Activated naive CD4-positive, alpha-beta T cell (primary cell): ENCODE data around the gene PRSS50.

Source experiments
- DNase-seq, 4 experiments: peaks; one replicate each; lab custom pipeline; 2025; lab: John Stamatoyannopoulos, UW

PRSS50 gene

GRCh38 chr3:46692566-46692990 is 25.1 kb downstream of the PRSS50 start:
- no peak for DNase-seq

GRCh38 chr3:46690798-46691197 is 26.9 kb downstream of the PRSS50 start:
- DNase-seq: no peak

GRCh38 chr3:46685446-46685845 is 32.2 kb downstream of the PRSS50 start:
- DNase-seq: no peak

DNA sequence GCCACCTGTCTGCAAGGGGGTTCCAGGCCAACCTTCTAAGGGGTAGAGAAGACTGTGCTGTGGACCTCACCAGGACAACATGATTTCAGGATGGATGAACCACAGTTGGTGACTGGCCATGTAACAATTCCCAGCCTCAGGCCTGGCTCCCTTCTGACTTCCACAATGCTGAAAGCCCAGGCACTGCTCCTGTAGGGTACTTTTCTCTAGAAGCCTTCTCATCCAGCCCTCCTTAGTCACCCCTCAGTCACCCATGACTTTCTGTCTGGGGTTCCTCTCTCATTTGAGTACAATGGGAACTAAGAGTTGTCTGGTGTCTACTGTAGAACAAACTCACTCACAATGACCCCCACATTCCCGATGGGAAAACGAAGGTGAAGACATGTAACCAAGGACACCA is 32.8 kb downstream of the PRSS50 start:
- DNase-seq: no peak

GRCh38 chr3:46682974-46683373 is 34.7 kb downstream of the PRSS50 start:
- DNase-seq: no peak

- DNase-seq: no peak
These were observed 35.7 kb downstream of the PRSS50 start for GRCh38 chr3:46681856-46682540.

DNA sequence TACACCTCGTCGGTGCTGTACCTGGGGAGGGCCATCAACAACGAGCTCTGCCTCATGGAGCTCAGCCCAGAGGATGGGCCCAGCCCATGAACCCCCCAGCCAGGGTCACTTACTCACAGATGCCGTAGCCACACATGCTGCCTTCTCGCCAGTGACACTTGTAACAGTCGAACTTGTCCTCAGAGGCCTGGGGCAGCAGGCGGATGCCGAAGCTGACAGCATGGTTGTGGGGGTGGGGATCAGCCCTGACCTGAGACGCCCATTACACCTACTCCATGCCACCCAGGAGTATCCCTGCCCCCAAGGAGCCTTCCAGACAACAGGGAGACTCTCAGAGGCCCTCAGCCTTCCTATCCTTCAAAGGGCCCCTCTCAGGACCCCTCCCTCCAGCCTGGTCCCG is 36.3 kb downstream of the PRSS50 start:
- no peak for DNase-seq

GRCh38 chr3:46680298-46680826 is 37.3 kb downstream of the PRSS50 start:
- DNase-seq: no peak

GRCh38 chr3:46679681-46680080 is 38.0 kb downstream of the PRSS50 start:
- DNase-seq: no peak

- no peak for DNase-seq
These were observed 39.4 kb downstream of the PRSS50 start for GRCh38 chr3:46678280-46678679.

DNA sequence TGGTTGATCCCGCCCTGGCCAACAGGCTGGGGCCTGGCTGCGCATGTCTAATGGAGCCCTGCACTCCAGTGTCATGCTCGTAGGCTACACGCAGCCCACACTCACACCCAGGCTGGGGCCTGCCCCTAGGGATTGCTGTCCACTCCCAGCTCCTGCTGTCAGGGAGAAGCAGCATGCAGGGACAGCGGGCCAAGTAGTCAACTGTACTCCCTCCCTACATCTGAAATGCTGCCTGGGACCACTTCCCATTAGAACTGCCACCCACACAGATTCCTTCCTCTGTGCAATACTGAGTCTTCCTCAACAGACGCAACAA is 40.3 kb downstream of the PRSS50 start:
- no peak for DNase-seq

DNA sequence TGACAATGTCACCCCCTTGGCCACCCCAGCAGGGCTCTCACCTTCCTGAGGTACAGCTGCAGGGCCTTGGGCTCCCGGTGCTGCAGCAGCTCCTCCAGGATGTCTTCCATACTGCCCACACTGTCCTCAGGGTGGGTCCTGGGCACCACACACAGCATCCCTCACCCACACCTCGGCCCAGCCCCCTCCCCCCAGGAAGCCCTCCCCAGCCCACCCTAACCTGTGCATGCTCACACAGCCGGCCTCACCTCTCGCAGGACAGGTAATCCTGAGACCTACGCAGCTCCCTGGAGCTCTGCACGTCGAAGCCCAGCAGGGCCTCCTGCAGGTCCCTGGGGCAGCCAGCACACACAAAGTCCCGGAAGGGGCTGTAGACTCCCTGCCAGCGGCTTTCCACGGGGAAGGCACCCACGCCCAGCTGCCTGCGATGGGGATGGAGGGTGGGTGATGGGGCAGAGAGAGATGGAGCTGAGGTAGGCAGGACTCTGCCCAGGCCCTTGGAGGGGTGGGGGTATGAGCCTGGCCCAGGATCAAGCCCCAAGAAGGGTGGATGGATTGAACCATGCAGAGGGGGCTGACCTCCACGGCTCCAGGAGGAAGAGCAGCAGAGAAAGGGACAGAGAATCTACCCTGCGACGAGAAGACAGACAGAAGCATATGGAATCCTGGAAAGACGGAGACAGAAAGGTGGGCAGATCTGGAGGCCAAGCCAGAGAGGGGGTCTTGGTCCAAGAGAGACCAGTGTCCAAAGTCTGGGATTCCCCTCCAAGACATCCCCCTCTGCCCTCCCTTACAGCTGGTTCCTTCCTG is 40.9 kb downstream of the PRSS50 start:
- DNase-seq: no peak

DNA sequence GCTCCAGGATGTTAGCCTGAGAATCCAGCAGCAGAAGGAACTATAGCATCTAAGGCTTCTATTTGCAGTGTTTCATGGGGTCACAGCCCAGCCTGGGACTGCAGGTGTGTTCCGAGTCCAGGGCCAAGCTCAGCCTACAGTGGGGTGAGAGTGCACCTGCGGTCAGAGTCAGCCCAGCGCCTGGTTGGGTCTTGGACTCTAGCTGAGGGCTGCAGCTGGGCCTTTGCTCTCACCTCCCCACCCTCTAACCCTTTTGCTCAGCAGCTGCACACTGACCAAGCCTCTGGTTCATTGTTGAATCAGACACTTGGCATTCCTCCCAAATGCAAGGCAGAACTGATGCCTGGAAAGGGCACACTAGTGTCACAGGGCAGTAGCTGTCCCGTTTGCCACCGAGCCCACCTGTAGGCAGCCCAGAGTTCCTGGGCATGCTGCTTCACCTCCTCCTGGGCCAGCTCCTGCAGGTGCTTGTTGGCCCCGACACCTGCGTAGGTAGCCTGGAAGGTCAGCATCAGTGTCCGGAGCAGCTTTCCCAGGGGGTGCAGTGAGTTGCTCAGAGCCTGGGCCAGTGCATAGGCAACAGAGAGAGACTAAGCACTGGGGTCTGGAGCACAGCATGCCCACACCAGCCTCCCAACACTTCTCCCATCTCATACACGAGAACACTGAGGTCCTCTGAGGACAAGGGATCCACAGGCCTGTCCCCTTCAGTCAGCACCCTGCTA is 41.7 kb downstream of the PRSS50 start:
- no peak for DNase-seq

GRCh38 chr3:46675426-46675825 is 42.2 kb downstream of the PRSS50 start:
- DNase-seq: no peak

GRCh38 chr3:46674031-46674845 is 43.4 kb downstream of the PRSS50 start:
- DNase-seq: no peak

DNA sequence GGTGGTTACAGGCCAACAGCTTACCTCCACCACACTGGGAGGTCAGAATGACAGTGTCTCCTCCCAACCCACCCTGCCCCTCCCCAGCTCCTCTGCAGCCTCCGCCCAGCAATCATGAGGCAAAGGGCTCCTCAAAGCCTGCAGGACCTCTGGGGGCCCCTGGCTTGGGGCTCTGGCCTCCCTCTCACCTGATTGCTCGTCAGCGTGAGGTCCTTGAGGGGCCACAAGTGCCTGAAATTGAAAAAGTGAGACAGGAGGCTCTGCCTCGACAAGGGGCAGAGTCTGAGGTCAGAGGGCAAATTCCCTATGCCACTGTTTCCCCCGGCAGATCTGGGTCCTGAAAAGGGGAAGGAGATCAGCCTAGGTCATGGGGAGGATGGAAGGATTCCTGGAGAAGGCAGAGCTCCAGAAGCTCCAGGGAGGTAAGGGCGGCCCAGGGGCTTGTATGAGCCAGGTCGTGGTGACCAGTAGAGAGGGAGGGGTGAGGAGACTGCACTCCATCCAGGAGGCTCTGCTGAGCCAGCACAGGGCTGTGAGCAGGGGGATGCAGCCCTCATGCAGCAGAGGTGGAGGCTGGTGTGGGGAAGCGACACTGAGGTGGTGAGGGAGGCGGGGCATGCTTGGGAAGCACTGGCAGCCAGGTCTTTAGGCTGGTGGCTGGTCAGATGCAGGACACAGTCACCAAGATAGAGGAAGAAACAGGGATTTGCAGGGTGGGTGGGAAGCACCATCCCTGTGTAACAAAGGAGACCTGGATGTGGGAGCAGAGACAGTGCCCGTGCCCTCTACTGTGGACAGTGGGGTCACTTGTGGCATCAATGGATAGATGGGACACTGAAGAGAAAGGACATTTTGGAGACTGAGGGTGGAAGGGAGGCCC is 44.3 kb downstream of the PRSS50 start:
- DNase-seq: no peak

DNA sequence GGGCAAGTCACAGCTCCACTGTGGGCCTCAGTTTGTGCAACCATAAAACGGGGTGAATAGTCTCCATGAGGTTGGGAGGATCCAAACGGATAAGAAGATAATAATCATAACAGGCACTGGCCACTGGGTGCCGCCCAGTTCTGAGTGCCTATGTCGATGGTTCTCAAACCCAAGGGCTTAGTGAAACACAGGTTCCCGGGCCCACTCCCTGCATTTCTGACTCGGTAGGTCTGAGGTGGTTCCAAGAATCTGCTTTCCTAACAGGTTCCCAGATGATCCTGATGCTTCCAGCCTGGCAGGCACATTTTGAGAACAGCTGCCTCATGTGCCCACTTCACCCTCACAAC is 45.3 kb downstream of the PRSS50 start:
- no peak for DNase-seq

- DNase-seq: no peak
These were observed 45.9 kb downstream of the PRSS50 start for GRCh38 chr3:46671541-46672348.

- DNase-seq: no peak
These were observed 46.7 kb downstream of the PRSS50 start for GRCh38 chr3:46670891-46671427.
